Activated CD8-positive, alpha-beta memory T cell treated with anti-CD3 and anti-CD28 coated beads, Interleukin-2, amount 50 U/mL, for 48 hours (primary cell): Measurements from ENCODE around the gene NUTF2.

Experiments used
- DNase-seq: peaks from one replicate; pipeline ENCODE4 v3.0.0-alpha.2; 2020

The NUTF2 gene

GRCh38 chr16:67865318-67865717 is 18.6 kb downstream of the NUTF2 start:
- DNase-seq = no peak

GRCh38 chr16:67868290-67868689 is 21.6 kb downstream of the NUTF2 start:
- DNase-seq = no peak

- no peak for DNase-seq
Measured at GRCh38 chr16:67869653-67870052, 22.9 kb downstream of the NUTF2 start.

GRCh38 chr16:67871256-67871655 is 24.5 kb downstream of the NUTF2 start:
- DNase-seq = no peak

- DNase-seq = no peak
Measured at GRCh38 chr16:67872131-67872630, 25.4 kb downstream of the NUTF2 start.

- DNase-seq = peak; percentile 97
Measured at GRCh38 chr16:67872631-67873434, 26.1 kb downstream of the NUTF2 start, which contains the start of gene EDC4. Gene EDC4, plus strand, starts transcription at chr16:67873052. Its CDS starts 210 bp downstream, at chr16:67873262.

- DNase-seq = no peak
Measured at GRCh38 chr16:67873435-67874370, 27.0 kb downstream of the NUTF2 start.

GRCh38 chr16:67874372-67874771 is 27.6 kb downstream of the NUTF2 start:
- no peak for DNase-seq

- no peak for DNase-seq
Measured at GRCh38 chr16:67877064-67877463, 30.3 kb downstream of the NUTF2 start.

GRCh38 chr16:67878232-67878631 is 31.5 kb downstream of the NUTF2 start:
- DNase-seq = no peak

GRCh38 chr16:67878846-67879245 is 32.1 kb downstream of the NUTF2 start:
- DNase-seq = no peak

- no peak for DNase-seq
Measured at GRCh38 chr16:67879462-67879861, 32.7 kb downstream of the NUTF2 start.

- no peak for DNase-seq
Measured at GRCh38 chr16:67879936-67880335, 33.2 kb downstream of the NUTF2 start.

GRCh38 chr16:67880584-67880983 is 33.9 kb downstream of the NUTF2 start:
- DNase-seq = no peak

- no peak for DNase-seq
Measured at GRCh38 chr16:67881621-67882161, 35.0 kb downstream of the NUTF2 start.

- no peak for DNase-seq
Measured at GRCh38 chr16:67882374-67883145, 35.8 kb downstream of the NUTF2 start.

GRCh38 chr16:67883146-67883871 is 36.6 kb downstream of the NUTF2 start:
- no peak for DNase-seq

- peak; percentile 91 for DNase-seq
Measured at GRCh38 chr16:67883872-67884261, 37.1 kb downstream of the NUTF2 start.

GRCh38 chr16:67884684-67885083 is 38.0 kb downstream of the NUTF2 start, which contains the start of gene NRN1L:
Gene NRN1L, plus strand, starts transcription at chr16:67884885. Its CDS starts 19 bp downstream, at chr16:67884904.
- no peak for DNase-seq

GRCh38 chr16:67885545-67885944 is 38.8 kb downstream of the NUTF2 start:
- DNase-seq = no peak

- no peak for DNase-seq
Measured at GRCh38 chr16:67885976-67886375, 39.2 kb downstream of the NUTF2 start.

GRCh38 chr16:67886387-67886786 is 39.7 kb downstream of the NUTF2 start:
- DNase-seq = no peak
